GM18517 (cell line): ENCODE data around the gene BICRAL.

Experiments
- ATAC-seq: cut with Tn5 transposase; IDR thresholded peaks from one replicate; pipeline ENCODE4 v1.9.1; 2021; ENCODE audit warnings: mild to moderate bottlenecking, moderate library complexity; ENCODE audit not compliant: unreplicated experiment

Gene BICRAL

DNA sequence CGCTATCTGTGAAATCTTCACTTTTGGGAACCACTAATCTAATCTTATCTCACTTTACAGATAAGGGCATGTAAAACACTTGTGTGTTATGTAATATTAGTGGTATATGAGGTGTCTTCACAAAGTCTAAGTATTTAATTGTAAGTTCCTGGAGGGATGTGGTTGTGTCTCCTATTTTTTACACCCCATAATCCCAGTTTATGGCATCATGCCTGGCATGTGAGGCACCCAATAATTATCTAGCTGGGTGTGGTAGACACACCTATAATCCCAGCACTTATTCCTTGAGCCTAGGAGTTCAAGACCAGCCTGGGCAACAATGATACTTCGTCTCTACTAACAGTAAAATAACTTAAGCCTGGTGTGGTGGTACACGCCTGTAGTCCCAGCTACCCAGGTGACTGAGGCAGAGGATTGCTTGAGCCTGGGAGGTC lies 19.4 kb upstream of the BICRAL start:
- no peak for ATAC-seq

DNA sequence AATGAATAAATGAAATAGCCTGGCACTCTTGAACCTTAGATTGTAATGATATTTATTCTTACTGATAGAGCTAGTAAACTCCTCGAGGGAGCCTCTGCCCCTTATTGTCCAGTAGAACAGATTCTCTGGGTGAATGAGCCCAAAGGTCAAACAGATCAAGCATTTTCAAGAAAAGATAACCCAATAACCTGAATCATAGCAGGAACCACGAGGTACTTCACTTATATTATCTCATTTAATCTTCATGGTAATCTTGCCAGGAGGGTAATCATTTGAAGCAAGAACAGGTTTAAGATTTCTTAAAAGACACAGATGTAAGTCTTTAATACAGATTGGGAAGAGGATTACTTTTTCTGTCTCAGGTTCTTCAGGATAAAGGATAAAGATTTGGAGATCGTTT lies 18.9 kb upstream of the BICRAL start:
- ATAC-seq: no peak

DNA sequence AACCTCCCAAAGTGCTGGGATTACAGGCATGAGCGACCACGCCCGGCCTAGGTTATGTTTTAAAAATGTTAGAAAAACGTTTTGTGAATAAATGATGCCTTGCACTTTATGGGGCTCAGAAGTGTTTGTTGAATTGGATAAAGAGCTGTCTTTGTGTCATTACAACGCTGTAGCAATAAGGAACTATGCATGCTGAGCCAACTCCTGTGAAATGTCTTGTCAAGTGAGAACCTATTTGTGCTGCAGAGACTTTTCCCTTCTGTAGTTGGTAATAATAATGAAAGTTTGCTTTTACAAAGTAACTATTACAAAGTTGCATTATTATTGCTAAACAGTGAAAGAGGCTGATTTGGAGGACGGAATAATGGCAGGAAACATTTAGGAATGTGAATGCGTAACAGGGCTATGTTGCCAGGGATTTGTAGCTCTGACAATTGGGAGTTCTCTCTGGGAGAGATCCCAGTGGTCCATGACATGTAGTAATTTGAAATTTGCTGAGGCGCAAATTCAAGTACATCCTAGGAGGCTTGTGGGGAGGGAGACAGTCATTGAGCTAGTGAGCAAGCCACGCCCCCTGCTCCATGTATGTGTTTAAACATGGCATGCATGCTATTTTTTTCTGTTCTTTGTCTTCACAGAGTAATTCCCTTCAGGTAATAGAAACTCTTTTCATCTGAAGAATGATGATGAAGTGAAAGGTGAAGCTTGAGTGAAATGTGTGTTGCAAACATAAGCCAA lies 16.8 kb upstream of the BICRAL start:
- ATAC-seq: no peak

DNA sequence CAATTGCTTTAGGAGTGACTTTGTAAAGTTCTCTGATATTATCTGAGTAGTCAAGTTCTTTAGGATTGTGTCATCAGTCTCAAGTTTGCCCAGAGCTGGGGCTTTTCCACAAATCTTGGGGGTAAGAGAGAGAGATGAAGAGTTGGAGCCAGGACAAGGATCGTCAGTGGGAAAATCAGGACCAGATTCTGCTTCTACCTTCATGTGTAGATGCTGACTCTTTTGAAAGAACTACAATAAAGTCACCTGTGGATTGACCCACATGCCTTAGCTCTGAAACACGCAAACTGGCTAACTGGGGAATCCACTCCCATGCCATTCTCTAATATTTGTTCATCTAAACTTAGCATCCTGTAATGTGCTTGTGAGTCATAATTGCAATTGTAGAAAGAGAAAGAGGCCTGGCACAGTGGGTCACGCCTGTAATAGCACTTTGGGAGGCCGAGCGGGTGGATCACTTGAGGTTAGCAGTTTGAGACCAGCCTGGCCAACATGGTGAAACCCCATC lies 15.6 kb upstream of the BICRAL start:
- ATAC-seq: no peak

DNA sequence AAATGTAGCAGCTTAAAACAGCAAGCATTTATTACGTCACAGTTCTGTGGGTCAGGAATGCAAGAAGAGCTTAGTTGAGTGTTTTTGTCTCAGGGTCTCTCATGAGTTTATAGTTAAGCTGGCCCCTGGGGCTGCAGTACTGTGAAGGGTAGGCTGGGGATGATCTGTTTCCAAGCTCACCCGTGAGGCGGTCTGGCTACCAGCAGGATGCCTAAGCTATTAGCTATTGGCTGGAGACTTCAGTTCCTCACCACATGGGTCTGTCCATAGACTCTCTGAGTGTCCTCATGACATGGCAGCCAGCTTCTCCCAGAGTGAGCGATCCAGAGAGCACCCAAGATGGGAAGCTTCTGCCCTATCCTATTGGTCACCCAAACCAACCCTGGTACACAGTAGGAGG lies 12.8 kb upstream of the BICRAL start:
- ATAC-seq: no peak

DNA sequence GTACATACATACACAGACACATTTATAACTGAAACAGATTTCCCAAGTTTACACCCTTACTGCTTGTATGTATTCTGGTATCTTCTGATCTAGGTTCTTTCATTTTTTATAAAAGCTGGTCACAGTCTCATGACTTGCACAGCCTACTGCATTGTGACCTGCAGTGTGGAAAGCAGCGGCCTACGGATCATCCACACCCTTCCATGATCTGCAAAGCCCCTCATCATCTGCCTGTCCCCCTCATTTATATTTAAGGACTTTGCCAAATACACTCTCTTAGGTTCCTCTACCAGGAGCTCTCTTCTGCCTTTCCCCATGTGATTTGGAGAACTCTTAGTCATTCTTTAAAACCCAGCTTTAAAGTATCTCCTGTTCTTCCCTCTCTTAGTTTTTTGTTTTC lies 12.0 kb upstream of the BICRAL start:
- no peak for ATAC-seq

DNA sequence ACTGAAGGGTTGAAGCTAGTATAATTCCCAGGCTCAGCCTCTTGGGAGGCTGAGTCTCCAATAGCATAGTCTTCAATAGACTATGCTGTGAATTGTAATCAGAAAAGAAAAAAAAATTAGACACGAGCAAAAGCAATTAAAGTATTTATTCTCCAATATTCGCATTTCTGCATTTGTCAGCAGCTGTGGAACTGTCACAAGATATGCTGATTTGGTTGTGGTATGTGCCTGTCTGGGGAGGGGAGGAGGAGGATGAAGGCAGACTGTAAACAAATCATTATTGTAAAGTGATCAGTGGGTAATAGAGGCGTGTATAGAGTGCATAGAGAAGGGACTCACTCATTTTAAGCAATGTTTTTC lies 10.1 kb upstream of the BICRAL start:
- ATAC-seq: no peak

DNA sequence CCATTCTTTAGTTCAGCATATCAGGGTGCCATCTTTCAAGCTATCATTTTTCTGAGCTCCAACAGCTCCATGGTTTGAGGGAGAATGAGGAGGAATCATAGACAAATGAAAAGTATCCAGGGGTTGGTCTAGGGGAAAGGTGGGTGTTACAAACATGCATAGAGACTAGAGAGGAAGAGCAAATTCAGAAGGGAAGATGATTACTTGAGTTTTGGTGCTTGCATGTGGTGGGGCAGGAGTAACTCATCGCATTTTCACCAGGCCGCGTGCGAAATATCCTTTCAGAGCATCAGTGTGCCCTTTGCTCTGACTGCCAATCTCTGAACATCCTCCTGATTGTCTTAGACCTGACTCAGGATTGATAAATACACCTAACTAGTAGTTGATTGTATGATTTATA lies 7.7 kb upstream of the BICRAL start:
- no peak for ATAC-seq

DNA sequence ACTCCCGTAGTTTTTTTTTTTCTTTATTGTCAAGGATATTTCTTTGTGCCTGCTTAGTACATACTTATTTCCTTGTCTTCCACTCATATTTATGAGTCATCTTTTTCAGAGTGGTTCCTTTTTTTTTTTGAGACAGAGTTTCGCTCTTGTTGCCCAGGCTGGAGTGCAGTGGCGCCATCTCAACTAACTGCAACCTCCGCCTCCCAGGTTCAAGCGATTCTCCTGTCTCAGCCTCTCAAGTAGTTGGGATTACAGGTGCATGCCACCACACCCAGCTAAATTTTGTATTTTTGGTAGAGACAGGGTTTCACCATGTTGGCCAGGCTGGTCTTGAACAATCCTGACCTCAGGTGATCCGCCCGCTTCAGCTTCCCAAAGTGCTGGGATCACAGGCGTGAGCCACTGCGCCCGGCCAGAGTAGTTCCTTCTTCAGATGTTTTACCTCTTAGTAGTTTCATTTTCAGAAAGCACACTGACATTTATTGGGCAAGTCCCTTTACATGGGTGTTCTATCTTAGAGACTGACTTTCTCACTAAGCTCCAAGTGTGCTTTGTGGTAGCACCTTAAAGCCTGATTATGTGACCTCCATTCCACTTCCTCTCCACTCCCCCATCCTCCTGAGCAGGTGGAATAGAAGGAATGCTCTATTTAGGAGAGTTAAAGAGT lies 6.9 kb upstream of the BICRAL start:
- ATAC-seq: peak; percentile 56

DNA sequence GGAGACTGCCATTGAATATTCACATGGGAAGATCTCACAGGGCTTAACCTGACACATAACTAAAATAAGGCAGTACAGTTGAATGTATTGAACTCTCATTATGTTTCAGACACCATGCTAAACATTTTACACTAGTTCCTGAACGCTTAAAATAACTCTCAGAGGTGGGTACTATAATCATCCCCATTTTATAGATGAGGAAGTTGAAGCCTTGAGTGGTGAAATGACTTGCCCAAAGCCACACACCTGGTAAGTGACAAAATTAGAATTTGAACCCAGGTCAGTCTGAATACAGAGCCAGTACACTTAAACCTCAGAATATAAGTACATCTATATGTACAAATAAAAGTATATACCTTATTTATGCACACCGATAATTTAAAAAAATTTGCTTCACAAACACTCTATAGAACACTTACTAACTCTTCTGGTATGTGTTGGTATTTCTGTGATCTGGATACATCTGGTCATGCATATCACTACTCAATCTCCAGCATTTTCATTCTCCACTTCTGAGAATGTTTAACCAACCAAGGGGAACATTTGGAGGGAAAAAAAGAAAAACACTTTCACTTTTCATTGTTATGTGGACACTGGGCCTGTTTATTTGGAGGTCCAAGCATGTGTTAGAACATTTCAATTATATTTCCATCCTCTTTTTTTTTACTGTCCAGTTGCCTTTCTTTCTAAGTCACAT lies 4.6 kb upstream of the BICRAL start:
- no peak for ATAC-seq

DNA sequence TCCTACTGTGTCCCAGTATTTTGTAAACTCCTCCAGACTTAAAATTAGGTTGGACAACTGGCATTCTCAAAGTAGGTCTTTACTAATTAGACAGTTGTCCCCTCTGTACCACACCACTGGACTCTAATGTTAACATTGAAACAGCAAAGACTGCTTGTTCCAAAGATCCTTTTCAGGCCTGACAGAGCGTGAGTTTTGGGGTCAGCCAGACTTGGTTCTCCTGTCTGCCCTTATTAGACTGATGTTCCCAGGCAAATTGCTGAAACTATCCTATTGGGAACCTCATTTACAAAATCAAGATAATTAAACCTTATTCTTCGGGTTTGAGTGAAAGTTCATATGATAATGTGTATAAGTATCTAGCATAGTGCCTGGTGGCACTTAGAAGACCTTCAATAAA lies 3.7 kb upstream of the BICRAL start:
- ATAC-seq: no peak

DNA sequence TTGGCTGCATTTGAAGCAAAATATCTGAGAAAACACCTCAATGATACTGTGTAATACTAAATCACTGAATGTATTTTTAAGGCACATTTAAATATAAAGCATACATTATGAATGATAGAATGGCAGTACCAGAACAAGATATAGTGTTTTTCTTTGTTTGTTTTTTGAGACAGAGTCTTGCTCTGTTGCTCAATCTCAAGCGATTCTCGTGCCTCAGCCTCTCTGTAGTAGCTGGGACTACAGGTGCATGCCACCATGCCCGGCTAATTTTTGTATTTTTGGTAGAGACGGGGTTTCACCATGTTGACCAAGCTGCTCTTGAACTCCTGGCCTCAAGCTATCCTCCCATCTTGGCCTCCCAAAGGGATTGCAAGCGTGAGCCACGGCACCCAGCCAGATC lies 2.3 kb upstream of the BICRAL start:
- ATAC-seq: no peak

DNA sequence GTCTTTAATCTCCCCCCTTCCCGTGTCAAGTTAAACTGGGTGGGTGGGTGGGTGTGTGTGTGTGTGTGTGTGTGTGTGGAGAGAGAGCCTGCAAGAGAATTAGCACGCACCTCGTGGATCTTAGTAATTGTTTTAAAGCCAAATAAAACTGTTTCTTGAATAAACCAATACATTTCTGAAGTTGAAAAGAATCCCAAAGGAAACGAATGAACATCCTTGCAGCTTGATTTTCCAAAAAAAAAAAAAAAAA lies 381 bp upstream of the BICRAL start:
- ATAC-seq: no peak

DNA sequence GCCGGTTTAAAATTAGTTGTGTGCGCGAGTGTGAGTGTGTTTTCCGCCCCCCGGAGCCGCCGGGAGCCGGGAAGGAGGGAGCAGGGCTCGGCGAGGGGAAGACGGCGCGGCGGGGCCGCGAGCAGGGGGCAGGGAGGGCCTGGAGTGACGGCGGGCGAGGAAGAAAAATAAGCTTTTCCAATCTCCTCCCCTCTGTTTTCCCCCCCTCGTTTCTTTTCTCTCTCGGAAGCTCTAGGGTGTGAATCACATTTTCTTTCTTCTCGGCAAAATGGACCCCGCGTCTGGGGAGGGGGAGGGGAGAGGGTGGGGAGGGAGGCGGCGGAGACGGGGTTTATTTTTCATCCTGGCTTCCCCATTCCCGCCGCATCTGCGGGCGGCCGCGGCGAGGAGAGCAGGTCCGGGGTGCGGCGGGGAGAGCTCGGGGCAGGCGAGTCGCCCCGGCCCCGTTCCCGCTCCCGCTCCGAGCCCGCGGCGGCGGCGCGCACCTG lies 881 bp downstream of the BICRAL start:
- ATAC-seq: no peak

DNA sequence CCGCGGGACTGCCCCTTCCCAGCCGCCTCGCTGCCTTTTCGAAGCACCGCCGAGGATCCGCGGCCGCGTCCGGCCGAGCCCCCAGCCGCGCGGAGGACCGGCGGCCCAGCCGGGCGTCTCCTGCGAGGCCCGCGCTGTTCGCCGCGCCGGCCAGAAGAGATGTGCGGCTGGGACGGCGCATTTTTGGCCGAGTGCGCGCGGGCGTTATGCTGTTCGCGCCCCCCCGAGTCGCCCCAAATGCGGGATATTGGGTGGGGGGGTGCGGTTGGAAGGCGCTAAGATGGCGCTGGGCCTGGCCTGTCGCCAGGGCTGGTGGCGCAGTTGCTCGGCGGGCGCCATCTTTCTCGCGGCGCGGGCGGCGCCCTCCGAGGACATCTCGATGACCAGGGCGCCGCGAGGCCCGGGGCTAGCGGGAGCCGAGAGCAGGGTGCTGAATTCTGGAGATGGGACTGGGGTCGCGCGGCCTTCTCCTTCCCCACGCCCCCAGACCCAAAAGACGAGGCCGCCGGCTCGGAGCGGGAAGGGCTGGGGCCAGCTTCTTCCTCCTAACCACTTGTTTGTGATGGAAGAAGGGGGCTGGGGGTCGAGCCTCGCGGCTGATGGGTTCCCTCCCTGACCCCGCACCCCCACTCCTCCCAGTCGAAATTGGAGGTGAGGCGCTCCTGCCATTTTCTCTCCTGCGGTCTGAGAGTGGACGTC lies 1.5 kb downstream of the BICRAL start:
- no peak for ATAC-seq

DNA sequence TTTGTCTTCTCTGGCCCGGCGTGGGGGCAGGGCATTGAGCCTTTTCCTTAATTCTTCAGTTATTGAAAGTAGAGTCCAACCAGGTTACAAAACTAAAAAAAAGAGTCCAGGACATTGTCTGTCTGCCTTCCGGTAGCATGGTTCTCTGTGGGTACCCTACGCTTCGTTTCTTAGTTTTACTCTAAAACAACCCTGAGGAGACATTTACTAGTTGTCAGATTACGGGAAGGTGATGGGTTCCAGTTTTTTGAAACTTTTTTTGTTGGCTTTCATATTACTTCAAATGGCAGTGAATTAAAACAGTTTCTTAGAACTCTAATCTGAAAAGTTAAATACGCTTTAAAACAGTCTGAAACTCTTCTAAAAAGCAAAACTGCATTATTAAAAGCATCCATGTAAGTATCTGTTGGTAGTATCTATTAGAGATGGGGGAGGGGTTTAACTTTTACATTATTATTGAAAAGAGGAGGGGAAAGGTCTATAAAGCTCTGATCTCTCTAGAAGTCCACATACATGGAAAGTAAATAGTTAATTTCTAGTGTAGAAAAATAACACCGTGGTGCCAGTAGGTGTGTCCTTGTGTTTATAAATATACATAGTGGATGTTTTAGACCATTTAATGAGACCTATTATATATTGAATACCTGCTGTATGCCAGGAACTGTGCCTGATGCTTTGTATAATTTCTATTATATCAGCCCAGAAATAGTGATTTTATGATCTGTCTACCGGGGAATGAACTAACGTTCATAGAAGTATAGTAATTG lies 2.2 kb downstream of the BICRAL start:
- ATAC-seq: no peak

DNA sequence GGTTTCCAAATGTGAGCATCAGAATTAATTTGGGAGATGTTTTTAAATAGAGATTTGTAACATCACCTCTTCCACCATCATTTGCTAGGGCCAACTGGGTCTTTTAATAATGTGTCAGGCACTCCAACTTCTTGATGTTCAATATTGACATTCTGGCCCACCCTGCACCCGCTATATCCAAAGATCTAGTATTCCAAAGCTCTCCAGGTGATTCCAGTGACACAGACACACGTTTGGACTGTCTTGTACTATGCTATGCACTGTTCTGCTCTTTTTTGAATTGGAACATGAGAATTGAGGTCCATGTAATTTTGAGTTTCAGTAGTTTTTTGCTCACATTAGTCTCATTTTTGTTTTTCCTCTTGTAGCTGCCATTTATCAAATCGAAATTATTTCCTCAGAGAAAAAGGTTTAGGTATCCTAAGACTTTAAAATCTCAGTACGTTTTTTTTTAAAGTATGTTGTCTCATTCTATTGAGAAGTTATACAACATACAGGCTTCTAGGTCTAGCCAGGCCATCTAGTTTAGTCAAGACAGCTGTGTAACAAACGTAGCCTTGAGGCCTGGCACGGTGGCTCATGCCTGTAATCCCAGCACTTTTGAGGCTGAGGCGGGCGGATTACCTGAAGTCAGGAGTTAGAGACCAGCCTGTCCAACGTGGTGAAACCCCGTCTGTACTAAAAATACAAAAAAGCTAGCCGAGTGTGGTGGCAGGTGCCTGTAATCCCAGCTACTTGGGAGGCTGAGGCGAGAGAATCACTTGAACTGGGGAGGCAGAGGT lies 3.1 kb downstream of the BICRAL start:
- ATAC-seq: no peak

DNA sequence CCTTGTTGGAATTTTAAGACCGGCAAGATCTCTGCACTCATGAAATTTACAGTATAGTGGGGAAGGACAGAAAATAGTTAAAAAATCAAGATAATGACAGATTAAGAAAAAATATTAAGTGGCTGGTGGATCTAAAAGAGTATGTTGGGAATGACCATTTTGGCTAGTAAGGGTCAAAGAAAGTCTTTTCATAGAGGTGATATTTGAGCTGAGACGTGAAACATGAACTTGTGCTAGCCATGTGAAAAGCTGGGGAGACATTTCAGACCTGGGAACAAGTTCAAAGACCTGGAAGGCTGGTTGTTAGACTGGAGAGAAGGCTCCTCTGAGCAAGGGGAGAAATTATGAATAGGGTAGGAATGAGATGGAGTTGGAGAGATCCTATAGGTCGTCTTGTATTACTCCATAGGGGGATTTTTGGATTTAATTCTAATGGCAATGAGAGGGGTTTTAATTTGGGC lies 4.7 kb downstream of the BICRAL start:
- ATAC-seq: no peak

DNA sequence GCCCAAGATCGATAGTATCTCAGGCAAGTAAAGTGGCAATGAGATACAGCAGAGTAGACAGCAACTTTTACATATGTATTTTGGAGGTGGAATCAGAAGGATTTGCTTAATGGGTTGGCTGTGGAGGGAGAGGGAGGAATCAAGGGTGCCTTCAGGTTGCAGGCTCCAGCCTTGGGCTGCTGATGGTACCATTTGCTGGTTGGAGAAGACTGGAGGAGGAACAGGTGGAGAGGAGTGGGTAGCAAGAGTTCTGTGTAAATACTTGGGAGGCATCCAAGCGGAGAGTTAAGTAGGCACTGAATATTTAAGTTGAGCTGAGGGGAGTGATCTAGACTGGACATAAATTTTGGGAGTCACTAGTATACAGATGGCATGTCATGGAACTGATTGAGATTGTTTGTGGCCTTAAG lies 5.2 kb downstream of the BICRAL start:
- no peak for ATAC-seq

DNA sequence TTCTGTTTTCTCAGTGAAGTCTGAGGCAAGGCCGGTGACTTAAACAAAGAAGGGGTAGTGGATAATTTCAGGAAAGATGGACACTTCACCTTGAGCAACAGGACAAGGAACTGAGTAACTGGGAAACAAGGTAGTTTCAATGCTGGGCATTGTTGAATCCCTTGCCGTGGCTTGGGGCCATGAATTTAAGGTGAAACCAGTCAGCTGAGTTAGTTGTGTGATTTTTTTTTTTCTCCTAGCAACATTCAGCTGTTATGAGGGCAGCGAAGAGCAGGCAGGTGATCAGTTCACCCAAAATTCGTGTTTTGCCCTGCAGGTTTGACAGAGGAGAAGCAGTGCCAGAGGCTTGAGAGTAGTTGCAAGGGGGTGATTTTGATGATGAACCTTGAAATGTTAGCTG lies 6.8 kb downstream of the BICRAL start:
- ATAC-seq: no peak
